HUES6 (cell line): ENCODE measurements around the gene TMEM217.

Source experiments
- H3K27ac ChIP-seq: 2 replicates; pipeline ENCODE4 v1.7.0; 2013; ENCODE audit warnings: low read depth, mild to moderate bottlenecking, low read length, inconsistent platforms
- H3K27me3 ChIP-seq: 2 replicates; pipeline ENCODE4 v1.6.1; 2013; ENCODE audit warnings: low read length; ENCODE audit not compliant: control insufficient read depth, insufficient read depth
- H3K36me3 ChIP-seq: 2 replicates; pipeline ENCODE4 v1.6.1; 2013; ENCODE audit warnings: low read length; ENCODE audit not compliant: control insufficient read depth, insufficient read depth
- H3K4me1 ChIP-seq: 2 replicates; pipeline ENCODE4 v1.6.1; 2013; ENCODE audit warnings: low read length; ENCODE audit not compliant: control insufficient read depth, insufficient read depth
- H3K4me3 ChIP-seq: 2 replicates; pipeline ENCODE4 v1.5.1; 2013; ENCODE audit warnings: low read depth, low read length
- H3K9ac ChIP-seq: one replicate; pipeline ENCODE4 v1.6.1; 2013; ENCODE audit warnings: mild to moderate bottlenecking, low read length
- H3K9me3 ChIP-seq: 2 replicates; pipeline ENCODE4 v1.6.1; 2013; ENCODE audit warnings: low read depth, low read length; ENCODE audit not compliant: control insufficient read depth, insufficient read depth

Gene TMEM217

GRCh38 chr6:37171201-37171969 is 86.6 kb downstream of the TMEM217 start:
- H3K36me3 ChIP-seq, result peaks cover 46% of the 10 kb centered on the region
- no peaks in the 10 kb centered on the region for H3K9me3 ChIP-seq
- peaks cover 23% of the 10 kb centered on the region for H3K4me1 ChIP-seq
- peak overlapping the region; percentile 96; the same call in 1 of the 2 replicates for H3K27ac ChIP-seq
- no peaks in the 10 kb centered on the region for H3K27me3 ChIP-seq
- H3K9ac ChIP-seq, result peak overlapping the region; percentile 99
- peak overlapping the region; percentile 99 for H3K4me3 ChIP-seq

- peak overlapping the region; percentile 96 for H3K27ac ChIP-seq
- peaks cover 43% of the 10 kb centered on the region for H3K36me3 ChIP-seq
- peaks cover 23% of the 10 kb centered on the region for H3K4me1 ChIP-seq
Measured at GRCh38 chr6:37170273-37171200, 87.4 kb downstream of the TMEM217 start.

DNA sequence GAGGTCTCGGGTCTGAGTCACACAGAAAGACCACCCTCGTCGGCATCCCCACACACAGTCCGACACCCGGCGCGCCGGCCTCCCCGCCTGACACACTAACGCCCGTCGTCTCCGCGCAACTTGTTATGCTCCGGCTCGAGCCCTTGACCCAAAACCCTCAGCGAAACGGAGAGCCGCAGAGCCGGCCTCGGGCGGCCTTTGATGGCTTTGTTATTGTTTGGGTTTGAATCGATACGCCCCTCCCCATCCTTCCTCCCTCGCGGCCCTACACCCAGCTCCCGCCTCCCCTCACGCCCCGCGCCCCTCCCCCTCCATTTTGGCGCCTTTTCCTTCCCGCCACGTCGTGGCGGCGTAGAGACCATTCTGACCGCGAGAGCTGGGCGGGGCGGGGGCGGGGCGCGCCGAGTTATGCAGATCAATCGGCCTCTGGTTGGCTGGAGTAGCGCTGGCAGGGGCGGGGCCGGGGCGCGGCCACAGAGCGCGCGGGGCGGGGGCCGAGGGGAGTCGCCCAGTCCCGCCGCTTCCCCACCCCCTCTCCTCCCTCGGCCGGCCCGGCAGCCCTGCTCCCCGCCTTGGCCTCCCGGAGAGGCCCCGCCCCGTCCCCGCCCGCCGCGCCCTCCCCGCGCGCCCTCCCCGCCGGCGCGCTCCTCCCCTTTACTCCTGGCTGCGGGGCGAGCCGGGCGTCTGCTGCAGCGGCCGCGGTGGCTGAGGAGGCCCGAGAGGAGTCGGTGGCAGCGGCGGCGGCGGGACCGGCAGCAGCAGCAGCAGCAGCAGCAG is 88.3 kb downstream of the TMEM217 start, which contains the start of gene PIM1:
Gene PIM1 (plus strand): TSS at position 657 of the 777 bp plus-strand sequence. CDS start 424 bp downstream, outside the sequence.
- peak within 1 kb of the TSS; percentile 99 for H3K4me3 ChIP-seq
- H3K9ac ChIP-seq, result peak within 1 kb of the TSS; percentile 99
- H3K36me3 ChIP-seq, result peaks cover 34% of the 10 kb centered on the region
- H3K27me3 ChIP-seq, result no peaks in the 10 kb centered on the region
- H3K4me1 ChIP-seq, result peaks cover 23% of the 10 kb centered on the region
- H3K9me3 ChIP-seq, result no peaks in the 10 kb centered on the region
- peak within 1 kb of the TSS; percentile 96 for H3K27ac ChIP-seq

More at GRCh38 chr6:37170273-37171200, 87.4 kb downstream of the TMEM217 start:
- H3K9ac ChIP-seq, result peak overlapping the region; percentile 99
- no peaks in the 10 kb centered on the region for H3K27me3 ChIP-seq
- H3K9me3 ChIP-seq, result no peaks in the 10 kb centered on the region
- H3K4me3 ChIP-seq, result peak overlapping the region; percentile 99

GRCh38 chr6:37168811-37169495 is 89.0 kb downstream of the TMEM217 start:
- H3K36me3 ChIP-seq, result peaks cover 27% of the 10 kb centered on the region

GRCh38 chr6:37168163-37168758 is 89.7 kb downstream of the TMEM217 start:
- H3K4me1 ChIP-seq, result peaks cover 19% of the 10 kb centered on the region
- H3K4me3 ChIP-seq, result peak overlapping the region; percentile 68
- no peaks in the 10 kb centered on the region for H3K27me3 ChIP-seq
- peaks cover 20% of the 10 kb centered on the region for H3K36me3 ChIP-seq
- peak overlapping the region; percentile 90 for H3K9ac ChIP-seq
- peak overlapping the region; percentile 86; the same call in 1 of the 2 replicates for H3K27ac ChIP-seq
- H3K9me3 ChIP-seq, result no peaks in the 10 kb centered on the region

More at GRCh38 chr6:37168811-37169495, 89.0 kb downstream of the TMEM217 start:
- Histone ChIP-seq H3K27ac (peak overlapping the region; percentile 86), H3K27me3 (no peaks in the 10 kb centered on the region), H3K9ac (peak overlapping the region; percentile 90), H3K4me1 (peaks cover 22% of the 10 kb centered on the region), H3K4me3 (peak overlapping the region; percentile 68), H3K9me3 (no peaks in the 10 kb centered on the region)

- H3K9me3 ChIP-seq, result no peaks in the 10 kb centered on the region
- H3K9ac ChIP-seq, result no peak overlapping the region
- H3K27me3 ChIP-seq, result no peaks in the 10 kb centered on the region
- H3K27ac ChIP-seq, result no peak overlapping the region
- no peak overlapping the region for H3K4me3 ChIP-seq
- H3K36me3 ChIP-seq, result no peaks in the 10 kb centered on the region
- H3K4me1 ChIP-seq, result no peaks in the 10 kb centered on the region
Measured at GRCh38 chr6:37162740-37163139, 95.2 kb downstream of the TMEM217 start.
